Bronchial epithelial cell (primary cell): ENCODE results near the gene PRMT7. TPM values are rescaled to one million over a fixed set of nuclear protein-coding genes. Genes with fewer than 3 reads are reported as not detected.

ENCODE experiments used
- DNase-seq: peaks from one replicate; pipeline ENCODE4 v3.0.0-alpha.2; 2010; ENCODE audit warnings: low read depth
- FAIRE-seq: peaks from 2 replicates; lab custom pipeline; 2011; peaks lifted over from hg19 to GRCh38; lab: Jason Lieb, UNC
- H3K27me3 ChIP-seq: 2 replicates; pipeline ENCODE4 v1.5.1; 2011; ENCODE audit warnings: low read length; ENCODE audit not compliant: control insufficient read depth, insufficient read depth
- H3K36me3 ChIP-seq: 2 replicates; pipeline ENCODE4 v1.5.1; 2011; ENCODE audit warnings: low read length; ENCODE audit not compliant: control insufficient read depth, insufficient read depth
- H3K4me3 ChIP-seq: 2 replicates; pipeline ENCODE4 v1.5.1; 2011; ENCODE audit warnings: mild to moderate bottlenecking, low read depth, low read length, control low read depth
- total RNA-seq: library from RNA; depleted of rRNA; stranded (reverse); fragments of >200 nt; gene quantifications from 2 replicates; pipeline ENCODE4 v1.2.1, GENCODE V29; 2014
- TF ChIP-seq, protein P1 (sequence below): IDR thresholded peaks from 2 replicates; pipeline ENCODE4 v1.5.1; 2011; ENCODE audit warnings: mild to moderate bottlenecking, moderate library complexity, low read length, control low read depth, inconsistent platforms; ENCODE audit not compliant: insufficient read depth, severe bottlenecking

The PRMT7 gene
- total RNA-seq, 1 donor from 2014 or later: 36.9 TPM

DNA sequence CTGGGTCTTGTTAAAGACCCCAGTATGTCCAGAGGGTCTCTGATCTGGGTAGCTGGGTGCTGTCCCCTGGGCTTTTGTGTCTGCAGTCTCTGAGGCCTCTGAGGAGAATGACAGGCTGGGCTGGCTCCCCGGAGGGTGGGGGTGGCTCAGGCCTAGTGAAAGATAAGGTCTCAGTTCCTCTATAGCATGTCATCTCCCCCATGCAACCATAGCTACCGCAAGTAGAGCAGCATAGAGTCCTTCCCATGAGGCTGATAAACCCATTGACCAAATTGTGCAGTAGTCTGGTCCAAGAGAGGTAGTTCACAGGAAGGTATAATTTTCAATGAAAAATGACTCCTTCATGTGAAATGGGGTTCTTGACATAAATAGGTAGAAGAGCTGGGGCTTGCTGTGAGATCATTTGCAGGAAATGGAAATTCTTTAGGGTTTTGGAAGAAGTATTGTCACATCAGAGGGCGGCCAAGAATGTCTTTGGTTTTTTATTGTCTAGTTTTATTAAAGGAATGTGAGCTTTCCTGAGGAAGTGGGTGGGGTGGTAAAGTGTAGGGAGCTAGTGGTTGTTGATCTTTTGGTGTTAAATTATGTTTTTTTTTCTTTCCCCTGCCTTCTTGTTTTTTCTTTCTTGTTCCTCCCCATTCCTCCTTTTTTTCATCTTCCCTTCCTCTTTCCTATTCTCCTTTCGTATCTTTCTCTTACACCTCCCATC, 21.0 kb upstream of the PRMT7 start:
- H3K4me3 ChIP-seq: no peak overlapping the region
- peaks cover 32% of the 10 kb centered on the region for H3K36me3 ChIP-seq
- no peaks in the 10 kb centered on the region for H3K27me3 ChIP-seq
- FAIRE-seq: no peak
- no peak for DNase-seq
- TF ChIP-seq, protein P1, sequence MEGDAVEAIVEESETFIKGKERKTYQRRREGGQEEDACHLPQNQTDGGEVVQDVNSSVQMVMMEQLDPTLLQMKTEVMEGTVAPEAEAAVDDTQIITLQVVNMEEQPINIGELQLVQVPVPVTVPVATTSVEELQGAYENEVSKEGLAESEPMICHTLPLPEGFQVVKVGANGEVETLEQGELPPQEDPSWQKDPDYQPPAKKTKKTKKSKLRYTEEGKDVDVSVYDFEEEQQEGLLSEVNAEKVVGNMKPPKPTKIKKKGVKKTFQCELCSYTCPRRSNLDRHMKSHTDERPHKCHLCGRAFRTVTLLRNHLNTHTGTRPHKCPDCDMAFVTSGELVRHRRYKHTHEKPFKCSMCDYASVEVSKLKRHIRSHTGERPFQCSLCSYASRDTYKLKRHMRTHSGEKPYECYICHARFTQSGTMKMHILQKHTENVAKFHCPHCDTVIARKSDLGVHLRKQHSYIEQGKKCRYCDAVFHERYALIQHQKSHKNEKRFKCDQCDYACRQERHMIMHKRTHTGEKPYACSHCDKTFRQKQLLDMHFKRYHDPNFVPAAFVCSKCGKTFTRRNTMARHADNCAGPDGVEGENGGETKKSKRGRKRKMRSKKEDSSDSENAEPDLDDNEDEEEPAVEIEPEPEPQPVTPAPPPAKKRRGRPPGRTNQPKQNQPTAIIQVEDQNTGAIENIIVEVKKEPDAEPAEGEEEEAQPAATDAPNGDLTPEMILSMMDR: no peak

DNA sequence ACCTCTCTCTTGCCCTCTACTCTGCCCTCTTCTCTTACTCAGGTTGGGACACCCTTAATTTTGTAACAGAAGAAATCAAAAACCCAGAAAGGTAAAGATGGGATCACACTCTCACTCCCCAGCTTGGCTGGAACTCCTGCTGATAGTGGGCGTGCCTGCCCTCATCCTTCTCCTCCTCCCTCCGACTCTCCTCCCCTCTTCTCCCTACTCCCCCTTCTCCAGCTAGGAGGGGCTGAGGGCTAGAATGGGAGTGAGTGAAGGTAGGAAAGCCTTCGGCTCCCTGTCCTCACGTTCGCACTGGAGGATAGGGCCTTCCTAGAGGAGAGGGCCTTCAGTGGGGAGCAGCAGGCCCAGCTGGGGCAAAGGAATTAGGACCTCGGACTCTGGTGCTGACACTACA, 20.4 kb upstream of the PRMT7 start:
- Histone ChIP-seq H3K36me3 (peaks cover 32% of the 10 kb centered on the region), H3K27me3 (no peaks in the 10 kb centered on the region), H3K4me3 (no peak overlapping the region)
- no peak for FAIRE-seq
- no peak for DNase-seq
- TF ChIP-seq, protein P1: no peak

DNA sequence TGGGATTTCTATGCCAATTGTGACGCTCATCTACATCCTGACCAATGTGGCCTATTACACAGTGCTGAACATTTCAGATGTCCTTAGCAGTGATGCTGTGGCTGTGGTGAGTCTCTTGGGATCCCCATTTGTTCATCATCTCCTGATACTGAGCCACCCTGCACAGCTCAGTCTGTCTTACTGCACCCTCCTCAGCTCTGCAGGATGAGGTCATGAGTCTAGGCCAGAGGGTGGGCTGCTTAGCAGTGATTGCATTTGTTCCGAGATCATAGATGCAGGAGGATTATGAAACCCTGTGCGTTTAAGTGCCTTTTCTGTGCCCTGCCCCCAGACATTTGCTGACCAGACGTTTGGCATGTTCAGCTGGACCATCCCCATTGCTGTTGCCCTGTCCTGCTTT, 19.6 kb upstream of the PRMT7 start:
- Histone ChIP-seq H3K4me3 (no peak overlapping the region), H3K27me3 (no peaks in the 10 kb centered on the region), H3K36me3 (peaks cover 39% of the 10 kb centered on the region)
- FAIRE-seq (no peak), DNase-seq (no peak)
- TF ChIP-seq, protein P1: no peak

DNA sequence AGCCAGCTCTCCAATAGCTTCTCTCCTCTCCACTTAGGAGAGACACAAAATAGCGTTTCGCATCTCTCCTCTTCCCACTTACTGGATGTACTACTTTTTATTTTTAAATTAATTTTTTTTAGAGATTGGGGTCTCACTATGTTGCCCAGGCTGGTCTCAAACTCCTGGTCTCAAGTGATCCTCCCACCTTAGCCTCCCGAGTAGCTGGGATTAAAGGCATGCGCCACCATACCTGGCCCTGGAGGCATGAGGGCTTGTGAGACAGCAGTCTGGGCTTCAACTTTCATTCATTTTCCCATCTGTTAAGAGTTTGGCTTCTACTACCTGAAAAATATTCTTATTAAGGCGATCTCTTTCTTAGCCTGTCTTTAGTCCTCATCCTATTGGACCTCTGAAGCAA, 18.4 kb upstream of the PRMT7 start:
- FAIRE-seq: no peak
- Histone ChIP-seq H3K36me3 (peaks cover 44% of the 10 kb centered on the region), H3K27me3 (no peaks in the 10 kb centered on the region), H3K4me3 (no peak overlapping the region)
- TF ChIP-seq, protein P1: no peak
- no peak for DNase-seq

DNA sequence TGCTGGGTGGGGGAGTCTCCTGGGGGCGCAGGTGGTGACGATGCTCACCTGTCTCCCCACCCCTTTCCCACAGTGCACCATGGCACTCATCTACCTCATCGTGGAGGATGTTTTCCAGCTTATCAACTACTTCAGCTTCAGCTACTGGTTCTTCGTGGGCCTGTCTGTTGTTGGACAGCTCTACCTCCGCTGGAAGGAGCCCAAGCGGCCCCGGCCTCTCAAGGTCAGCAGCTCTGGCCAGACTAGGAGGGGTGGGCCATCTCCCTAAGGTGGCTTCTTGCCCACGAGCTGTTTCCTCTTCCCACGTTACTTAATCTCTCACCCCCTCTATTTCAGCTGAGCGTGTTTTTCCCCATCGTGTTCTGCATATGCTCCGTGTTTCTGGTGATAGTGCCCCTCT, 14.5 kb upstream of the PRMT7 start:
- no peak for DNase-seq
- H3K4me3 ChIP-seq: no peak overlapping the region
- H3K27me3 ChIP-seq: no peaks in the 10 kb centered on the region
- H3K36me3 ChIP-seq: peaks cover 30% of the 10 kb centered on the region
- TF ChIP-seq, protein P1: no peak
- FAIRE-seq: no peak

DNA sequence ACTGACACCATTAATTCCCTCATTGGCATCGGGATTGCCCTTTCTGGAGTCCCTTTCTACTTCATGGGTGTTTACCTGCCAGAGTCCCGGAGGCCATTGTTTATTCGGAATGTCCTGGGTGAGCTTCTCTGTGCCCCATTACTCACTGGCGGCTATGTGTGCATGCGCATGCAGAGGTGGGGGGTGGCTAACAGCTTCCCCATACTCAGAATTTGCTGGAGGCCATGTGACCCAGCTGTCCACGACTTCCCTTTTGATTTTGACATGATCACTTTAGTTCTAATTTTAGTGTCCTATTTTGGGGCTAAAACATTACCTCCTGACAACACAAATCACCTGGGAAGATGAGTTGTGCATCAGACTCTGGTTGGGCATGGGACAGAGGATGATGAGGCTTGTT, 14.1 kb upstream of the PRMT7 start:
- no peak for FAIRE-seq
- H3K36me3 ChIP-seq: peaks cover 27% of the 10 kb centered on the region
- DNase-seq: no peak
- H3K4me3 ChIP-seq: no peak overlapping the region
- TF ChIP-seq, protein P1: no peak
- H3K27me3 ChIP-seq: no peaks in the 10 kb centered on the region
